Measurements from ENCODE around the gene CARS1. TPM values are rescaled to one million over a fixed set of nuclear protein-coding genes. Genes with fewer than 3 reads are reported as not detected.

The CARS1 gene
- total RNA-seq, 3 donors from 2014 or later, result 40.9 to 61.0 (median 43.3) TPM

GRCh38 chr11:3010521-3011275, 46.5 kb downstream of the CARS1 start:
- ATAC-seq (no peak), DNase-seq (no peak)
- TF ChIP-seq CTCF (IDR thresholded peaks at IDR 0.05), result no peak
- no peaks in the 10 kb centered on the region for H3K4me1 ChIP-seq (ENCODE audit: low read depth)
- H3K36me3 ChIP-seq (ENCODE audit: low read depth), result peaks cover 13% of the 10 kb centered on the region
- H3K9me3 ChIP-seq, result no peaks in the 10 kb centered on the region
- no peak overlapping the region for H3K4me3 ChIP-seq
- intact Hi-C loops (cut with DNase I, micrococcal nuclease), result no loop called here

- Histone ChIP-seq H3K4me1 (ENCODE audit: low read depth) (no peaks in the 10 kb centered on the region), H3K36me3 (ENCODE audit: low read depth) (peaks cover 10% of the 10 kb centered on the region), H3K9me3 (no peaks in the 10 kb centered on the region), H3K4me3 (no peak overlapping the region)
- no peak for TF ChIP-seq CTCF (IDR thresholded peaks at IDR 0.05)
- ATAC-seq (no peak), DNase-seq (peak in 1 of 3 donors; percentile 15)
- intact Hi-C loops (cut with DNase I, micrococcal nuclease), result no loop called here
Measured at GRCh38 chr11:3010004-3010403, 47.2 kb downstream of the CARS1 start.

GRCh38 chr11:3009481-3009880, 47.7 kb downstream of the CARS1 start:
- no peaks in the 10 kb centered on the region for H3K9me3 ChIP-seq
- DNase-seq, result peak in 1 of 3 donors; percentile 4
- H3K4me1 ChIP-seq (ENCODE audit: low read depth), result no peaks in the 10 kb centered on the region
- no peak for TF ChIP-seq CTCF (IDR thresholded peaks at IDR 0.05)
- intact Hi-C loops (cut with DNase I, micrococcal nuclease), result no loop called here
- ATAC-seq, result no peak
- peaks cover 10% of the 10 kb centered on the region for H3K36me3 ChIP-seq (ENCODE audit: low read depth)
- no peak overlapping the region for H3K4me3 ChIP-seq

GRCh38 chr11:3008746-3009336, 48.4 kb downstream of the CARS1 start:
- Histone ChIP-seq H3K9me3 (no peaks in the 10 kb centered on the region), H3K36me3 (ENCODE audit: low read depth) (peaks cover 10% of the 10 kb centered on the region), H3K4me3 (no peak overlapping the region), H3K4me1 (ENCODE audit: low read depth) (no peaks in the 10 kb centered on the region)
- peak in 1 of 3 donors; percentile 10 for DNase-seq
- TF ChIP-seq CTCF (IDR thresholded peaks at IDR 0.05), result no peak
- intact Hi-C loops (cut with DNase I, micrococcal nuclease), result no loop called here
- no peak for ATAC-seq

GRCh38 chr11:3007404-3008010, 49.7 kb downstream of the CARS1 start:
- H3K9me3 ChIP-seq, result no peaks in the 10 kb centered on the region
- ATAC-seq (no peak), DNase-seq (peak in 1 of 3 donors; percentile 19)
- peaks cover 10% of the 10 kb centered on the region for H3K36me3 ChIP-seq (ENCODE audit: low read depth)
- intact Hi-C loops (cut with DNase I, micrococcal nuclease), result no loop called here
- no peaks in the 10 kb centered on the region for H3K4me1 ChIP-seq (ENCODE audit: low read depth)
- no peak for TF ChIP-seq CTCF (IDR thresholded peaks at IDR 0.05)
- H3K4me3 ChIP-seq, result no peak overlapping the region

Data from mucosa of descending colon (tissue), 3 donors.